ENCODE results near the gene SH3RF1. TPM values are rescaled to one million over a fixed set of nuclear protein-coding genes. Genes with fewer than 3 reads are reported as not detected.
"Not testable (repeated sequence)": the region's sequence is repeated elsewhere in the genome, so short reads cannot be mapped to it uniquely, and the experiment has no call there.

The SH3RF1 gene
- total RNA-seq, 1 donor from 2014 or later: 35.2 TPM

- H3K4me1 Mint-ChIP-seq (ENCODE audit: low read depth, unreplicated experiment): peaks cover 14% of the 10 kb centered on the region
- no peaks in the 10 kb centered on the region for H3K27me3 Mint-ChIP-seq (ENCODE audit: unreplicated experiment)
- H3K27ac Mint-ChIP-seq (ENCODE audit: unreplicated experiment): no peak overlapping the region
- peaks cover 1% of the 10 kb centered on the region for H3K9me3 Mint-ChIP-seq (ENCODE audit: unreplicated experiment)
- no peak for DNase-seq
- no peaks in the 10 kb centered on the region for H3K36me3 Mint-ChIP-seq (ENCODE audit: unreplicated experiment)
- no peak overlapping the region for H3K4me3 Mint-ChIP-seq (ENCODE audit: unreplicated experiment)
- TF ChIP-seq CTCF (IDR thresholded peaks at IDR 0.05; ENCODE audit: partially characterized antibody, unreplicated experiment): no peak
Observed at GRCh38 chr4:169205744-169206080, 65.0 kb downstream of the SH3RF1 start.

DNA sequence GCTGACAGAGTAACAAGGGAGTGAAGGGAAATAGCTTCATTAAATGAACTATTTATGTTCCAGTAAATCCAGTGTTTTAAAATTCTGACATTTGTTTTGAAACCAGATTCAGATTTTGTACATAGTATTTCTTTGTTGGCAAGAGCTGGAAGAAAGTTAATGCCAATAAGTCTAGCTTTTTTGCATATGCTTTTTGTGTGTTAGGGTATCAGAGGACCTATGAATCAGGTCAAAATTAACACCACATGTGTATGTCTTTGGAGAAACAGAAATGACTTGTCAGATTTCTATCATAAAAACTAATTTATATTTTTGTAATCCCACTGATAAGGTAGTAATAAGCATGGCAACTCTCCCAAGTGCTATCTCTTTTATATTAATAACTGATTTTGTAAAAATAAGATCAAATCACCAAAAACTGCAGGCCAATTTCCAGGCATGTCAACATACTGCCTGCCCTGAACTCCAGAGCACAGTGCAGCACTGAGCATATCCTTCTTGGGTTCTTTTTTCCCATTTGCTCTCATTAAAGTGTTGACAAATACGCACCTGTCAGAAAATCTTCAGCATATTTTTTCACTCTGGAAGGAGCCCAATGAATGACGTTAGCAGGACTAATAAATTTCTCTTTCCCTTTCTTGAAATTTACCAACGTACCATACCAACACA lies 65.5 kb downstream of the SH3RF1 start:
- no peak overlapping the region for H3K27ac Mint-ChIP-seq (ENCODE audit: unreplicated experiment)
- no peak overlapping the region for H3K4me3 Mint-ChIP-seq (ENCODE audit: unreplicated experiment)
- no peaks in the 10 kb centered on the region for H3K27me3 Mint-ChIP-seq (ENCODE audit: unreplicated experiment)
- H3K9me3 Mint-ChIP-seq (ENCODE audit: unreplicated experiment): peaks cover 1% of the 10 kb centered on the region
- peaks cover 17% of the 10 kb centered on the region for H3K4me1 Mint-ChIP-seq (ENCODE audit: low read depth, unreplicated experiment)
- DNase-seq: no peak
- TF ChIP-seq CTCF (IDR thresholded peaks at IDR 0.05; ENCODE audit: partially characterized antibody, unreplicated experiment): no peak
- no peaks in the 10 kb centered on the region for H3K36me3 Mint-ChIP-seq (ENCODE audit: unreplicated experiment)

DNA sequence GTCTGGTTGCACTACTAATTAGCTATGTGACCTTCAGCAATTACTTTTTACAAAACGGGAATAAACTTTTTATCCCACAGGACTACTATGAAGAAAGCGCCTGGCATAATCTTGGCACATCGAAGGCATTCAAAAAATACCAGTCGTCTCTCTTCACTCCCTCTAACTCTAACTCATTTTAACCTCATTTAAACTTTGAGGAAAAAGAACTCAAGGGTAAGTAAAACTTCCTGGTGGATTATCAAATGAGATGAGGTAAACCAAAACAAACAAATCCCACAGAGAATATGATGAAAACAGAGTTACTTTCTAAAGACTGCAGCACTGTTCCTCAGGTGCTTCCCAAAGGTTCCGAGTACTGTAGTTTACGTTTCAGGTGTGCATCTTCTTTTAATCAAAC lies 66.9 kb downstream of the SH3RF1 start:
- no peak overlapping the region for H3K27ac Mint-ChIP-seq (ENCODE audit: unreplicated experiment)
- H3K4me1 Mint-ChIP-seq (ENCODE audit: low read depth, unreplicated experiment): peaks cover 24% of the 10 kb centered on the region

GRCh38 chr4:169203278-169203677 lies 67.5 kb downstream of the SH3RF1 start:
- not testable (repeated sequence) for H3K9me3 Mint-ChIP-seq (ENCODE audit: unreplicated experiment); H3K27ac Mint-ChIP-seq (ENCODE audit: unreplicated experiment); H3K4me3 Mint-ChIP-seq (ENCODE audit: unreplicated experiment); DNase-seq; H3K27me3 Mint-ChIP-seq (ENCODE audit: unreplicated experiment); H3K36me3 Mint-ChIP-seq (ENCODE audit: unreplicated experiment)
- H3K4me1 Mint-ChIP-seq (ENCODE audit: low read depth, unreplicated experiment): peaks cover 29% of the 10 kb centered on the region

More for the DNA sequence above, 66.9 kb downstream of the SH3RF1 start:
- DNase-seq: no peak
- no peaks in the 10 kb centered on the region for H3K36me3 Mint-ChIP-seq (ENCODE audit: unreplicated experiment)
- TF ChIP-seq CTCF (IDR thresholded peaks at IDR 0.05; ENCODE audit: partially characterized antibody, unreplicated experiment): no peak
- no peaks in the 10 kb centered on the region for H3K9me3 Mint-ChIP-seq (ENCODE audit: unreplicated experiment)
- no peaks in the 10 kb centered on the region for H3K27me3 Mint-ChIP-seq (ENCODE audit: unreplicated experiment)
- H3K4me3 Mint-ChIP-seq (ENCODE audit: unreplicated experiment): no peak overlapping the region

- no peaks in the 10 kb centered on the region for H3K27me3 Mint-ChIP-seq (ENCODE audit: unreplicated experiment)
- H3K4me3 Mint-ChIP-seq (ENCODE audit: unreplicated experiment): no peak overlapping the region
- H3K27ac Mint-ChIP-seq (ENCODE audit: unreplicated experiment): no peak overlapping the region
- no peak for TF ChIP-seq CTCF (IDR thresholded peaks at IDR 0.05; ENCODE audit: partially characterized antibody, unreplicated experiment)
- no peaks in the 10 kb centered on the region for H3K36me3 Mint-ChIP-seq (ENCODE audit: unreplicated experiment)
- DNase-seq: no peak
- H3K4me1 Mint-ChIP-seq (ENCODE audit: low read depth, unreplicated experiment): peaks cover 29% of the 10 kb centered on the region
- H3K9me3 Mint-ChIP-seq (ENCODE audit: unreplicated experiment): no peaks in the 10 kb centered on the region
Observed at GRCh38 chr4:169202878-169203277, 67.9 kb downstream of the SH3RF1 start.

Data from glutamatergic neuron (in vitro differentiated cells).